ENCODE data around the gene MTG1.

The MTG1 gene

DNA sequence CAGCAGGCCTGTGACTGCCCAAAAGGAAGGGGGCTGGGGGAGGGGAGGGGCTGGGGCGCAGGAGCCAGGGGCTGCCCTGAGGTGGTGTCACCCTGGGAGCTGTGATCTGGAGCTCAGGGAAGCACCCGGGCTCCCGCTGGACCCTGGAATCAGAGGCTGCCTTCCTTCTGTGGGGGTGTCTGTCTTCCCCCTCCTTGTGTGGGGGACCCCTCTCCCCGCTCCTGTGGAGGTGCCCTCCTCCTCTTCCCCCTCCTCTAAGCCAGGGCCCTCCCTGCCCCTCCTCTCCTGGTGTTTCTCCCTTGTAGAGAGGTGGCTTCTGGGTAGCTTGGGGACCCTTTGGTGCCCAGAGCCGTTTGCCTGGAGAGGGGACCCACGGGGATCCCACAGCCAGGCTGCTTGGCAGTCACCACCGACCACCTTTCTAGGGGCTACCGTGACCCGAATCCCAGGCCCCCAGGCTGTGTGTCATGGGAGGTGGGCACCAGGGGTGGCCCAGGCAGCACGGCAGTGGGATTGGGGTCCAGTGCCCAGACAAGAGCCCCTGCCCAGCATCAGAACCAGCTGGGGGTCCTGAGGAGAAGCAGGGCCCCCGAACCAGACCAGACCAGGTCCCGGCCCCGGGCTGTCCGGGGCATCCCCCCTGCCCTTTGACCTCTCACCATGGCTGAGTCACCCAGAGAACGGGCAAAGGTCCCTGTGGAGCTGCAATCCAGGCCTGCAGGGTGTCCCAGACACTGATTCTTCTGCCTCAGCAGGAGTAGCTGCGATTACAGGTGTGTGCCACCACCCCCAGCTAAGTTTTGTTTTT lies 46.0 kb upstream of the MTG1 start:
- TF ChIP-seq SPI1 (IDR thresholded peaks at IDR 0.05; ENCODE audit: borderline replicate concordance, low read depth) (no peak), CTCF (IDR thresholded peaks at IDR 0.05; ENCODE audit: insufficient read depth, low read length) (no peak), GABPA (IDR thresholded peaks at IDR 0.05; ENCODE audit: low read depth) (no peak), POLR2AphosphoS5 (IDR thresholded peaks at IDR 0.05; ENCODE audit: low read depth) (no peak)
- TF ChIP-seq, protein P1, sequence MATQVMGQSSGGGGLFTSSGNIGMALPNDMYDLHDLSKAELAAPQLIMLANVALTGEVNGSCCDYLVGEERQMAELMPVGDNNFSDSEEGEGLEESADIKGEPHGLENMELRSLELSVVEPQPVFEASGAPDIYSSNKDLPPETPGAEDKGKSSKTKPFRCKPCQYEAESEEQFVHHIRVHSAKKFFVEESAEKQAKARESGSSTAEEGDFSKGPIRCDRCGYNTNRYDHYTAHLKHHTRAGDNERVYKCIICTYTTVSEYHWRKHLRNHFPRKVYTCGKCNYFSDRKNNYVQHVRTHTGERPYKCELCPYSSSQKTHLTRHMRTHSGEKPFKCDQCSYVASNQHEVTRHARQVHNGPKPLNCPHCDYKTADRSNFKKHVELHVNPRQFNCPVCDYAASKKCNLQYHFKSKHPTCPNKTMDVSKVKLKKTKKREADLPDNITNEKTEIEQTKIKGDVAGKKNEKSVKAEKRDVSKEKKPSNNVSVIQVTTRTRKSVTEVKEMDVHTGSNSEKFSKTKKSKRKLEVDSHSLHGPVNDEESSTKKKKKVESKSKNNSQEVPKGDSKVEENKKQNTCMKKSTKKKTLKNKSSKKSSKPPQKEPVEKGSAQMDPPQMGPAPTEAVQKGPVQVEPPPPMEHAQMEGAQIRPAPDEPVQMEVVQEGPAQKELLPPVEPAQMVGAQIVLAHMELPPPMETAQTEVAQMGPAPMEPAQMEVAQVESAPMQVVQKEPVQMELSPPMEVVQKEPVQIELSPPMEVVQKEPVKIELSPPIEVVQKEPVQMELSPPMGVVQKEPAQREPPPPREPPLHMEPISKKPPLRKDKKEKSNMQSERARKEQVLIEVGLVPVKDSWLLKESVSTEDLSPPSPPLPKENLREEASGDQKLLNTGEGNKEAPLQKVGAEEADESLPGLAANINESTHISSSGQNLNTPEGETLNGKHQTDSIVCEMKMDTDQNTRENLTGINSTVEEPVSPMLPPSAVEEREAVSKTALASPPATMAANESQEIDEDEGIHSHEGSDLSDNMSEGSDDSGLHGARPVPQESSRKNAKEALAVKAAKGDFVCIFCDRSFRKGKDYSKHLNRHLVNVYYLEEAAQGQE (IDR thresholded peaks at IDR 0.05; ENCODE audit: insufficient replicate concordance, low read depth): no peak
- DNase-seq (ENCODE audit: low read depth in 1 of 2, low spot score in 1 of 2): no peak

GRCh38 chr10:133349160-133349568 lies 44.8 kb upstream of the MTG1 start:
- Histone ChIP-seq H3K4me3 (replicated peaks; ENCODE audit: insufficient read depth, low read length) (no peak overlapping the region), H3K27me3 (ENCODE audit: insufficient read depth, poor library complexity, severe bottlenecking) (peaks cover 5% of the 10 kb centered on the region), H3K27ac (replicated peaks) (no peak overlapping the region)
- no peak for DNase-seq (ENCODE audit: low read depth in 1 of 2, low spot score in 1 of 2)
- TF ChIP-seq SPI1 (IDR thresholded peaks at IDR 0.05; ENCODE audit: borderline replicate concordance, low read depth): no peak
- no peak for TF ChIP-seq POLR2AphosphoS5 (IDR thresholded peaks at IDR 0.05; ENCODE audit: low read depth)
- TF ChIP-seq GABPA (IDR thresholded peaks at IDR 0.05; ENCODE audit: low read depth): no peak
- TF ChIP-seq, protein P1 (IDR thresholded peaks at IDR 0.05; ENCODE audit: insufficient replicate concordance, low read depth): no peak
- no peak for TF ChIP-seq CTCF (IDR thresholded peaks at IDR 0.05; ENCODE audit: insufficient read depth, low read length)

More for the DNA sequence above, 46.0 kb upstream of the MTG1 start:
- Histone ChIP-seq H3K4me3 (replicated peaks; ENCODE audit: insufficient read depth, low read length) (no peak overlapping the region), H3K27me3 (ENCODE audit: insufficient read depth, poor library complexity, severe bottlenecking) (peaks cover 5% of the 10 kb centered on the region), H3K27ac (replicated peaks) (no peak overlapping the region)

GRCh38 chr10:133349577-133350011 lies 44.4 kb upstream of the MTG1 start:
- Histone ChIP-seq H3K4me3 (replicated peaks; ENCODE audit: insufficient read depth, low read length) (no peak overlapping the region), H3K27me3 (ENCODE audit: insufficient read depth, poor library complexity, severe bottlenecking) (peaks cover 5% of the 10 kb centered on the region), H3K27ac (replicated peaks) (no peak overlapping the region)
- TF ChIP-seq CTCF (IDR thresholded peaks at IDR 0.05; ENCODE audit: insufficient read depth, low read length): no peak
- no peak for DNase-seq (ENCODE audit: low read depth in 1 of 2, low spot score in 1 of 2)

Measured in HL-60 (cell line).